NB4 (cell line): ENCODE results near the gene KCTD17.

Source experiments
- DNase-seq: peaks from one replicate; pipeline ENCODE4 v3.0.0; 2010; ENCODE audit warnings: low read depth
- H3K4me3 ChIP-seq: one replicate; pipeline ENCODE4 v1.5.1; 2011; ENCODE audit warnings: mild to moderate bottlenecking, low read depth, low read length, moderate library complexity
- MYC ChIP-seq: IDR thresholded peaks from 2 replicates; pipeline ENCODE4 v1.6.1; 2011; ENCODE audit warnings: low read depth, low read length
- POLR2A ChIP-seq: IDR thresholded peaks from 2 replicates; pipeline ENCODE4 v1.6.1; 2011; ENCODE audit warnings: mild to moderate bottlenecking; ENCODE audit not compliant: insufficient read length; ENCODE audit errors: extremely low read depth
- TF ChIP-seq, protein P1 (sequence below): IDR thresholded peaks from one replicate; pipeline ENCODE4 v1.5.1; 2012; ENCODE audit warnings: low read depth, low read length
- TF ChIP-seq, protein P2 (sequence below): IDR thresholded peaks from 2 replicates; pipeline ENCODE4 v1.6.1; 2011; ENCODE audit warnings: low read depth, low read length

The KCTD17 gene

DNA sequence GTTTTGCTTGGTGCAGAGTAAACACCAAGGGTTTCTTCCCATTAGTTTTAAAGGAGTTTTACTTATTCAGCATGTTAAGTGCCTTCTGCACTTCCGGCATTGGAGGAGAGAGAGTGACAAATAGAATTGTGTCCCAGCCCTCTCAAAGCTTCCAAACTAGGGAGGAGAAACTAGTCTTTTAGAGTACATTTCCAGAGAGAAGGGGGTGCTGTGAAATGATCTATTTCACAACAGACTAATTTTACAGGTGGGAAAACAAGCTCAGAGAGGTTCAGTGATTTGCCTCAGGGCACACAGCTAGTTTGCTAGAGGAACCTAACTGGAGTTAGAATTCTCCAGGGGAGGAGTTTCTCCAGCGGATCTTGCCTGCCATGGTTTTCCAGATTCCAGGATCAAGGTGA, 19.4 kb upstream of the KCTD17 start:
- DNase-seq, result no peak
- no peak overlapping the region for H3K4me3 ChIP-seq
- TF ChIP-seq, protein P1, sequence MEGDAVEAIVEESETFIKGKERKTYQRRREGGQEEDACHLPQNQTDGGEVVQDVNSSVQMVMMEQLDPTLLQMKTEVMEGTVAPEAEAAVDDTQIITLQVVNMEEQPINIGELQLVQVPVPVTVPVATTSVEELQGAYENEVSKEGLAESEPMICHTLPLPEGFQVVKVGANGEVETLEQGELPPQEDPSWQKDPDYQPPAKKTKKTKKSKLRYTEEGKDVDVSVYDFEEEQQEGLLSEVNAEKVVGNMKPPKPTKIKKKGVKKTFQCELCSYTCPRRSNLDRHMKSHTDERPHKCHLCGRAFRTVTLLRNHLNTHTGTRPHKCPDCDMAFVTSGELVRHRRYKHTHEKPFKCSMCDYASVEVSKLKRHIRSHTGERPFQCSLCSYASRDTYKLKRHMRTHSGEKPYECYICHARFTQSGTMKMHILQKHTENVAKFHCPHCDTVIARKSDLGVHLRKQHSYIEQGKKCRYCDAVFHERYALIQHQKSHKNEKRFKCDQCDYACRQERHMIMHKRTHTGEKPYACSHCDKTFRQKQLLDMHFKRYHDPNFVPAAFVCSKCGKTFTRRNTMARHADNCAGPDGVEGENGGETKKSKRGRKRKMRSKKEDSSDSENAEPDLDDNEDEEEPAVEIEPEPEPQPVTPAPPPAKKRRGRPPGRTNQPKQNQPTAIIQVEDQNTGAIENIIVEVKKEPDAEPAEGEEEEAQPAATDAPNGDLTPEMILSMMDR, result no peak
- no peak for TF ChIP-seq MYC
- TF ChIP-seq, protein P2, sequence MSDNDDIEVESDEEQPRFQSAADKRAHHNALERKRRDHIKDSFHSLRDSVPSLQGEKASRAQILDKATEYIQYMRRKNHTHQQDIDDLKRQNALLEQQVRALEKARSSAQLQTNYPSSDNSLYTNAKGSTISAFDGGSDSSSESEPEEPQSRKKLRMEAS, result no peak
- TF ChIP-seq POLR2A, result no peak

DNA sequence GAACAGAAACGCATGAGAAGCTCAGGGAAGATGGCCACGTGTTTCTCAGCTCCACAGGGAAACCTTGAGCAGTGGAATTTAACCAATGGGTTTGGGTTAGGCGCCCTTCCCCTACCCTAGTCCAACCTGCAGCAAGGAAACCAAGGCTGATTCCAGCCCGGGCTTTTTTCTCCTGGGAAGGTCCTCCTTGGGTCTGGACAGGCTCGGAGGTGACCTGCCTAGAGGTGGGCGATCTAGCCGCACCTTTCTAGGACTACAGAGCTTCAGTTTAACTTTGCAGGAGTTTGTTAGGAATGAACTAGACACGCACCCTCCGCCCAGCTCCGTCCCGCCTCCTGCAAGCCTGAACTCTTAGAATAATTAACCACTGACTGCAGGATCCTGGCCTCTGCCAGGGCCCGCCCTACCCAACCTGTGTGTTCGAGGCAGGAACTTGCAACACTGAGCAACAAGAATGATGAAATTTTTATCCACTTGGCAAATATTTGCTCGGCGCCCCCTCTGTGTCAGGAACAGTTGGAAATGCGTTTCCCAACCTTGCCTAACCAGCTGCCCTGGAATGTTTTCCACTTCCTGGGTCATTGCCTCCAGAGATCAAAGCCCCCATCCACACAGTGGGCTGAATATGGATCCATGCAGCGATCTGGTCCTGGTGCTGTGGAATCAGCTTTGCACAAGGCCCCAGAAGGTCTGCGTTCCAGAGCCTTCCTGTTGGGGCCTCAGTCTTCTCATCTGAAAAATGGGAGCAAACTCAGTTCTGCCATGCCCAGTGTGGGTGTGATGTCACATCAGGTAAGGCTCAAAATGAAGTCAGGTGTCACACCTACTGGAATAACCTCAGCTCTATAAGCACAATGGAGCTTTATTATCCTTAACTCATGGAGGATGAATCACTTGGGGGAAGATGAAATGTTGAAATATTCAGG, 18.7 kb upstream of the KCTD17 start:
- peak; percentile 87 for DNase-seq
- TF ChIP-seq POLR2A (no peak), MYC (no peak)
- TF ChIP-seq, protein P2, result peak; percentile 12; the same call in 1 of the 2 replicates
- TF ChIP-seq, protein P1, result no peak
- H3K4me3 ChIP-seq, result no peak overlapping the region

DNA sequence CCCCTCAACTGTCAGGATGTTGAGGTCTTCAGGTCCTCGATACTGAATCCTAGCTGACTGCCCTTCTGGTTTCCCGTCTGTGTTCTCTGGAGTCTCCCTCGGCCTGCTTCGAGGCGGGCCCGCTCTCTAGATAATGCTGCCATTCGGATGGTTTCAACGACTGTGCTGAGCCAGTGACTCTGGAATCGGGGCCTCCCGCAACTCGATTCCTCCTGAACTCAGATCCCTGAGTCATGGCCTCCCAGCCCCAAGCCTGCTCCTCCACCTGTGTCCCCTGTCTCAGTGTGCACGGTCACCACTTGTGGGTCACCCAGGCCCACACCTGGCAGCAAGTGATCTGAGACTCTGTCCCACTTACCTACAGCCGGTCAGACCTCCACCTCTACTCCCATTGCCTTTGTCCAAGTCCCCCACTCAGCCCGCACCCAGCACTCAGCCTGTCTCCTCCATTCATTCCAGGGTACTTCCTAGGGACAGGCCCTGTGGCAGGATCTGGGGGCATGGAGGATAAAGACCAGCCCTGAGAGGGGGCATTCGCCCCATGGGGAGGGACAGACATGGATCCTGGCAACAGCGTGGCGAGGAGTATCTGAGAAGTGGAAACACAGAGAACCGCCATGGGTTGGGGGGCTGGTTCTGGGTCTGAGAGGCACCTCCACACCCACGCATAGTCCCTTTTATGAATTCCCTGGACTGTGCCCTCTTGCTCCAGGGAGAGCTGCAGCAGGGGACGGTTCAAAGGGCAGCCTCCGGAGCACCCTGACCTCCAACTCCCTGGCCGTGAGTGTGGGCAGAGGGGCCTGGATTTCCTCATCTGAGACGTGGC, 17.7 kb upstream of the KCTD17 start:
- DNase-seq, result no peak
- TF ChIP-seq, protein P2, result no peak
- no peak for TF ChIP-seq POLR2A
- TF ChIP-seq, protein P1, result no peak
- no peak for TF ChIP-seq MYC
- H3K4me3 ChIP-seq, result no peak overlapping the region

DNA sequence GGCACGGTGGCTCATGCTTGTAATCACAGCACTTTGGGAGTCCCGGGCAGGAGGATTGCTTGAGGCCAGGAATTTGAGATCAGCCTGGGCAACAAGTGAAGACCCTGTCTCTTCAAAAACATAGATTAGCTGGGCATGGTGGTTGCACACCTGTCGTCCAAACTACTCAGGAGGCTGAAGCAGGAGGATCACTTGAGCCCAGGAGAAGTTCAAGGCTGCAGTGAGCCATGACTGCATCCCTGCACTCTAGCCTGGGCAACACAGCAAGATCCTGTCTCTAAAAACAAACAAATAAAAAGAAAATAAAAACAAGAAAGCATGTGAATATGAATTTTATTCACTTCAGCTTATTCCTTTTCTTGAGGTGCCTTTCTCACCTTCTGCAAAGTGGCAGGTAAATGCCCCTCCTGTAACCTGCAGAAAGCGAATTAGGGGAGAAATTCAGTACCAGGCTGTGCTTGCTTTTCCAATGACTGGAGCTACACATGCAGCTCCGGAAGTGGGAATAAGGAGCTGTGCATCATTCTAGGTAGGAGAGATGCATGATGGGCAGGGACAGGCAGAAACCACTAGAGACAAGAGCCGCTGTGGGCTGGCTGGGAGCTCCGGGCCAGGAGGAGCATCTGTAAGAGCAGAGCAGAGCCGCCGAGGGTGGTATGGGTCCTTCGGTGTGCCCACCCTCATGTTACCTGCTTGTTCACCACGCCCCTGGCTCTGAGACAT, 14.7 kb upstream of the KCTD17 start:
- TF ChIP-seq, protein P2, result no peak
- TF ChIP-seq POLR2A, result no peak
- TF ChIP-seq, protein P1, result no peak
- no peak for TF ChIP-seq MYC
- no peak overlapping the region for H3K4me3 ChIP-seq

DNA sequence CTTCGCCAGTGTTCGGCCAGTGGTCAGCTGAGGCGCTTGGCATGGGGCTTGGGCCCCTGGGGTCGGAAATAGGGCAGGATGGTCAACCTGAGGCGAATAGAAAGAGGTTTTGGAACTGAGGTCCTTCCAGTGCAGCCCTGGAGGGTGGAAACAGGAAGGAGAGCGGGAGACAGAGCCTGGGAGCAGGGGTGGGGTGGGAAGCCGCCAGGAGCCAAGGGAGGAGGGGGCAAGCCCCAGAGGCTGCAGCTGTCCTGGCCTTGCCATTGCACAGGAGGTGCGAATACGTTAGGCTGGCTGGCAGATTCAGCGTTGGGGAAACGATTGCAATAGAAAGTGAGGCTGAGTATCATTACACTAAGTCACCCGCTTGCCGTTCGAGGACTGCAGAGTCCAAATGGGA, 13.9 kb upstream of the KCTD17 start:
- TF ChIP-seq MYC, result no peak
- no peak for TF ChIP-seq POLR2A
- TF ChIP-seq, protein P1, result no peak
- TF ChIP-seq, protein P2, result no peak
- DNase-seq, result no peak
- H3K4me3 ChIP-seq, result no peak overlapping the region

More for the DNA sequence above, 14.7 kb upstream of the KCTD17 start:
- DNase-seq, result no peak
